Measurements from ENCODE around the gene LRRC8A.

LRRC8A gene

DNA sequence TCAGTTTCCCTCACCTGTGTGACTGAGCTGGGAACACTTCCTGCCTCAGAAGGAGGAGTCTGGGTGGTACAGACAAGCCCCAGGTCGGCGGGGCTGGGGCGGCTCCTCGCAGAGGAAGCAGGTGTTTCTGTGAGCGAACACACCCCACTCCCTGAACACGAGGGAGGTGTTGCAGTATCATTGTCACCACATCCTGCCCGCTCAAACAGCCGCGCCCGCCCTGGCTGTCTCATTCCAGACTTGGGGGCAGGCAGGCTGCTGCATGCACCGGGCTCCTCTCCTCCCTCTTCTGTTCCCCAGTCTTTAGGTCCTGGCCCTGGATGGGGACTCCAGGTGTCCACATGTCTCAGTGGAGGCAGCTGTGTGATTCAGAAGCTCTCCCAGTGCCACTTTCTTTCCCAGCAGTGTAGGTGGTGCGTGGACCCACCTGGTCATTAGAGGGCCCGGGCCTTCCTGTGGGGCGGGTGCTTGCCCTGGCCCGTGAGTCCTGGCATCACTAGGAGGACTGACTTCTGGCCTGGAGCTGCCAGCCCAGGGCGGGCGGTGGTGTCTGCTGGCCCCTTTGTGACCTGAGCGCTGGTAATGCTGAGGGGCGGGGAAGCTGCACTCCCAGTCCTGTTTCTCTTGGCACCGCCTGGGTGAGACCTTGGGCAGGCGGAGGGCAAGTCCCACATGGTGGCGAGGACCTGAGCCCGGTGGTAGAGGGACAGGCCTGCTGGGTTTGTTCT lies 20.6 kb downstream of the LRRC8A start:
- DNase-seq = no peak

GRCh38 chr9:128903079-128903461 lies 21.1 kb downstream of the LRRC8A start:
- DNase-seq = no peak

GRCh38 chr9:128903871-128904620 lies 22.1 kb downstream of the LRRC8A start:
- no peak for DNase-seq

GRCh38 chr9:128905964-128906363 lies 24.0 kb downstream of the LRRC8A start:
- DNase-seq = no peak

GRCh38 chr9:128906741-128907140 lies 24.8 kb downstream of the LRRC8A start:
- DNase-seq = no peak

GRCh38 chr9:128908372-128908771 lies 26.4 kb downstream of the LRRC8A start:
- no peak for DNase-seq

DNA sequence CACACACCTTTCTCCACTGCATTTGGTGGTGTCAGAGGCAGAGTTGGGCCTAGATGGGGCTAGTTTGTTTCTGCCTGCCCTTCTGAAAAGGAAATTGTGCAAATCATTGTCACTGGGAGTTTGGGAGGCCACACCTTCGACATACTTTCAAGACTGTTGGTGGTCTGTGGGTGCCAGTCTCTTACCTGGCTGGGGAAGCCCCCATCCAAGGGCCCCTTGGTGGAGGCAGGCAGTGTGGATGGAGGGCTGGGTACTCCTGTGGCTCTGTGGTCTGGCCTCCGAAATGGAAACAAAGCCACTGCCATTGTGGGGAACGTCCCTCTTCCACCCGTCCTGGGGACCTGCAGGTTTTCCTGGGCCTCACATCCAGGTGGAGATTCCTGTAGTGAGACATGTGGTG lies 27.9 kb downstream of the LRRC8A start:
- DNase-seq = no peak

- DNase-seq = no peak
Observed at GRCh38 chr9:128910906-128911305, 29.0 kb downstream of the LRRC8A start.

- no peak for DNase-seq
Observed at GRCh38 chr9:128911529-128912035, 29.6 kb downstream of the LRRC8A start.

DNA sequence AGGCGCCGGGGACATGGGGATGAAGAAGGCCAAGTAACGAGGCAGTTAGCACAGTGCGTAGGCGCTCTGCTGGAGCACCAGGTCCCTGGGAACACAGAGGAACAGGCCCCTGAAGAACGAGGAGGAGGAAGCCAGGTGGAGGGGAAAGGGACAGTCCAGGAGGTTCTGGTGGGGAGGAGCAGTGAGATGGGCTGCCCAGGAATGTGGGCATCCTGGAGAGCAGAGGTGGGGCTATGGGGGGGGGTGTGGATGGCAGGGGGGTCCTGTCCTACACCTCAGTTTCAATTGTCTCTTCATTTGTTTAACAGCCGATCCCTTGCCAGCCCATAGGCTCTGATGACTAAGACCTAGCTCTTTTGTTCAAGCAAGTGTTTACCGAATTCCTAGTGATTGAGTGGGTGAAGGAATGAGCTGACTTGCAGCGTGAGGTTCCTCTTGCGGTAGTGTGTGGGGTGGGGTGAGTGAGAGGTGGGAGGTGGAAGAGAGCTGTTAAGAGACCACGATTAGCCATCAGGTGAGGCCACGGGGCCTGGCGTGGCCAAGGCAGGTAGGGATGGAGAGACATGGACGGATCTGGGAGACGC lies 30.4 kb downstream of the LRRC8A start:
- no peak for DNase-seq

- no peak for DNase-seq
Observed at GRCh38 chr9:128913048-128913900, 31.3 kb downstream of the LRRC8A start.

GRCh38 chr9:128913995-128914772 lies 32.3 kb downstream of the LRRC8A start:
- no peak for DNase-seq

GRCh38 chr9:128916204-128916603 lies 34.3 kb downstream of the LRRC8A start:
- DNase-seq = no peak

- DNase-seq = no peak
Observed at GRCh38 chr9:128916745-128917144, 34.8 kb downstream of the LRRC8A start.

- DNase-seq = no peak
Observed at GRCh38 chr9:128917151-128917849, 35.4 kb downstream of the LRRC8A start.

GRCh38 chr9:128918921-128919320 lies 37.0 kb downstream of the LRRC8A start:
- no peak for DNase-seq

DNA sequence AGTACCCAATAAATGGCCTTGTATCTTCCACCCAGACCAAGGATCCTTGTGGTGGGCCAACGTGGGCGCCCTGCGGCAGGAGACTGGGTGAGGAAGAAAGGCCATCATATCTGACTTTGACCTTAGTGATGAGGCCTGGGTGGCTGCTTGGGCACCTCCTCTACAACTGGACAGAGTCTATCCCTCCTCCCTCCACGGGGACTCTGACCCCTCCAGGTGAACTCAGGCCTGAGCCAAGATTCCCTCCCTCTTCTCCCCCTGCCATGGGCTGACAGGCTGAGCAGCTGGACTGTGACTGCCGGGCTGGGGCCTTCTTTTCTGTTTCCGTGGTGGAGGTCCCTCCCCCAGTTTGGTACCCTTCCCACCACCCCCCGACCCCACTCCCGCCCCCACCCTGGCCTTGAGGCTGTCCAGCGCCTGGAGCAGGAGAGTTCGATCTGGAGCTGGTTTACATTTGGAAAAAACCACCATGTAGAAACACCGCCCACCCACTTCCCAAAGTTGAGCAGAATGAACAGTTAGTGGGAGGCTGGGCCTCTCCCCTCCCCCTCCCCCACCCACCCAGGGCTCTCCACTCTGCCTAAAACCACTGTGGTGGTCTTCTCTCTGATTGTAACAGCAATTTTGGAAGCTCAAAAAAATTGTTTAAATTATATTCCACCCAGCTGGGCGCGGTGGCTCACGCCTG lies 37.6 kb downstream of the LRRC8A start:
- no peak for DNase-seq

- no peak for DNase-seq
Observed at GRCh38 chr9:128920381-128921058, 38.6 kb downstream of the LRRC8A start, which contains the start of gene PHYHD1. Gene PHYHD1 (plus strand): TSS chr9:128920982. CDS start chr9:128922324, 1,342 bp downstream.

GRCh38 chr9:128921881-128922763 lies 40.2 kb downstream of the LRRC8A start:
- no peak for DNase-seq

All from NCI-H526 treated with DMSO at 0.1 percent for 48 hours (cell line).